Activated CD4-positive, alpha-beta memory T cell treated with anti-CD3 and anti-CD28 coated beads, Interleukin-2, amount 10 ng/mL, durations not matched to agents 7 days and 5 days (primary cell): ENCODE data around the gene CCR5AS.

Experiments
- CTCF ChIA-PET: fragments of 350-600 bp; sonication (Branson Sonifier 250); formaldehyde crosslinking; loops from one replicate; lab custom pipeline; 2021; ENCODE audit warnings: antibody characterized with exemption, inconsistent platforms; lab: Charles Lee
- POLR2A ChIA-PET: fragments of 350-600 bp; sonication (Branson Sonifier 250); formaldehyde crosslinking; loops from one replicate; lab custom pipeline; 2021; ENCODE audit warnings: antibody characterized with exemption; lab: Charles Lee
- DNase-seq: peaks from one replicate; pipeline ENCODE4 v3.0.0-alpha.2; 2020
- H3K27ac Mint-ChIP-seq: one replicate; pipeline ENCODE4 v1.8.0; 2021; ENCODE audit warnings: mild to moderate bottlenecking, mixed read lengths
- H3K27me3 Mint-ChIP-seq: one replicate; pipeline ENCODE4 v1.8.0; 2021; ENCODE audit warnings: mixed read lengths
- H3K36me3 Mint-ChIP-seq: one replicate; pipeline ENCODE4 v1.8.0; 2021; ENCODE audit warnings: low read depth, mixed read lengths
- H3K4me1 Mint-ChIP-seq: one replicate; pipeline ENCODE4 v1.8.0; 2021; ENCODE audit warnings: mixed read lengths
- H3K4me3 Mint-ChIP-seq: one replicate; pipeline ENCODE4 v1.8.0; 2021; ENCODE audit warnings: mild to moderate bottlenecking, mixed read lengths
- H3K9me3 Mint-ChIP-seq: one replicate; pipeline ENCODE4 v1.8.0; 2021; ENCODE audit warnings: mixed read lengths

CCR5AS gene

GRCh38 chr3:46383211-46383950, 23.5 kb downstream of the CCR5AS start:
- CTCF ChIA-PET, result interaction anchor here (0.7 to 2.1 kb wide), 5 partner anchors 8 to 445 kb away, joined by 3 to 11 read pairs (median 5); partner anchors contain the start of gene CCR5
- Mint-ChIP-seq H3K4me1 (peaks cover 48% of the 10 kb centered on the region), H3K36me3 (peaks cover 7% of the 10 kb centered on the region), H3K27me3 (peaks cover 10% of the 10 kb centered on the region), H3K27ac (no peak overlapping the region), H3K4me3 (no peak overlapping the region), H3K9me3 (no peaks in the 10 kb centered on the region)
- no peak for DNase-seq
- POLR2A ChIA-PET, result interaction anchor here (0.9 to 2.9 kb wide), 2 partner anchors 11 to 13 kb away, joined by 3 to 14 read pairs; partner anchors contain the start of gene CCR5

- no peak for DNase-seq
- ChIA-PET CTCF (interaction anchor here (0.9 to 1.7 kb wide), 2 partner anchors 9 to 11 kb away, joined by 4 read pairs; partner anchors contain the start of gene CCR5), POLR2A (interaction anchor here (1.6 kb wide), 1 partner anchor 12 kb away, joined by 10 read pairs; the partner anchor contains the start of gene CCR5)
- H3K27me3 Mint-ChIP-seq, result peaks cover 10% of the 10 kb centered on the region
- H3K4me3 Mint-ChIP-seq, result no peak overlapping the region
- H3K4me1 Mint-ChIP-seq, result peaks cover 56% of the 10 kb centered on the region
- H3K27ac Mint-ChIP-seq, result no peak overlapping the region
- H3K9me3 Mint-ChIP-seq, result no peaks in the 10 kb centered on the region
- peaks cover 18% of the 10 kb centered on the region for H3K36me3 Mint-ChIP-seq
Measured at GRCh38 chr3:46381625-46382024, 25.2 kb downstream of the CCR5AS start.

GRCh38 chr3:46380471-46381221, 26.2 kb downstream of the CCR5AS start:
- Mint-ChIP-seq H3K27ac (peak overlapping the region; percentile 28), H3K4me3 (no peak overlapping the region), H3K9me3 (no peaks in the 10 kb centered on the region), H3K27me3 (peaks cover 7% of the 10 kb centered on the region), H3K4me1 (peaks cover 57% of the 10 kb centered on the region), H3K36me3 (peaks cover 22% of the 10 kb centered on the region)
- no peak for DNase-seq
- POLR2A ChIA-PET, result interaction anchor here (0.8 to 1.6 kb wide), 3 partner anchors 9 to 282 kb away, joined by 3 to 10 read pairs (median 6); partner anchors contain the start of gene CCR5
- CTCF ChIA-PET, result interaction anchor here (1.7 kb wide), 1 partner anchor 8 kb away, joined by 4 read pairs; no protein-coding TSS in a partner anchor

GRCh38 chr3:46378426-46378942, 28.4 kb downstream of the CCR5AS start:
- H3K9me3 Mint-ChIP-seq, result no peaks in the 10 kb centered on the region
- POLR2A ChIA-PET, result interaction anchor here (0.7 to 2.0 kb wide), 2 partner anchors 10 to 96 kb away, joined by 4 to 11 read pairs; no protein-coding TSS in a partner anchor
- peaks cover 6% of the 10 kb centered on the region for H3K27me3 Mint-ChIP-seq
- H3K4me3 Mint-ChIP-seq, result no peak overlapping the region
- H3K27ac Mint-ChIP-seq, result no peak overlapping the region
- CTCF ChIA-PET, result interaction anchor here (0.7 to 3.3 kb wide), 35 partner anchors 10 to 444 kb away, joined by 3 to 25 read pairs (median 5); partner anchors contain the start of genes CCR1, CCR5, CCR5AS and CCRL2
- H3K4me1 Mint-ChIP-seq, result peaks cover 59% of the 10 kb centered on the region
- peaks cover 42% of the 10 kb centered on the region for H3K36me3 Mint-ChIP-seq
- DNase-seq, result peak; percentile 74

- ChIA-PET POLR2A (interaction anchor here (2.3 kb wide), 1 partner anchor 22 kb away, joined by 8 read pairs; the partner anchor contains the start of gene CCR2), CTCF (interaction anchor here (3.3 kb wide), 1 partner anchor 288 kb away, joined by 19 read pairs; no protein-coding TSS in a partner anchor)
- peaks cover 60% of the 10 kb centered on the region for H3K36me3 Mint-ChIP-seq
- DNase-seq, result no peak
- peak overlapping the region; percentile 34 for H3K4me3 Mint-ChIP-seq
- peaks cover 72% of the 10 kb centered on the region for H3K4me1 Mint-ChIP-seq
- H3K27ac Mint-ChIP-seq, result peak overlapping the region; percentile 33
- H3K9me3 Mint-ChIP-seq, result no peaks in the 10 kb centered on the region
- H3K27me3 Mint-ChIP-seq, result peaks cover 10% of the 10 kb centered on the region
Measured at GRCh38 chr3:46375814-46376213, 31.1 kb downstream of the CCR5AS start.

GRCh38 chr3:46375218-46375617, 31.6 kb downstream of the CCR5AS start:
- no peaks in the 10 kb centered on the region for H3K9me3 Mint-ChIP-seq
- peaks cover 10% of the 10 kb centered on the region for H3K27me3 Mint-ChIP-seq
- CTCF ChIA-PET, result interaction anchor here (0.6 to 9.7 kb wide), 6 partner anchors 8 to 437 kb away, joined by 3 to 184 read pairs (median 6); no protein-coding TSS in a partner anchor
- no peak for DNase-seq
- peak overlapping the region; percentile 38 for H3K27ac Mint-ChIP-seq
- peak overlapping the region; percentile 71 for H3K4me3 Mint-ChIP-seq
- peaks cover 72% of the 10 kb centered on the region for H3K4me1 Mint-ChIP-seq
- H3K36me3 Mint-ChIP-seq, result peaks cover 60% of the 10 kb centered on the region
- POLR2A ChIA-PET, result interaction anchor here (0.6 to 2.3 kb wide), 6 partner anchors 21 to 98 kb away, joined by 3 to 8 read pairs (median 3); partner anchors contain the start of genes CCR2 and CCRL2

- Mint-ChIP-seq H3K27me3 (peaks cover 10% of the 10 kb centered on the region), H3K4me3 (peak overlapping the region; percentile 71), H3K9me3 (no peaks in the 10 kb centered on the region), H3K4me1 (peaks cover 74% of the 10 kb centered on the region), H3K27ac (peak overlapping the region; percentile 3), H3K36me3 (peaks cover 60% of the 10 kb centered on the region)
- DNase-seq, result no peak
- CTCF ChIA-PET, result interaction anchor here (0.5 to 9.7 kb wide), 7 partner anchors 9 to 904 kb away, joined by 3 to 184 read pairs (median 5); no protein-coding TSS in a partner anchor
- POLR2A ChIA-PET, result interaction anchor here (0.6 to 2.3 kb wide), 6 partner anchors 21 to 98 kb away, joined by 3 to 8 read pairs (median 3); partner anchors contain the start of genes CCR2 and CCRL2
Measured at GRCh38 chr3:46374755-46375154, 32.1 kb downstream of the CCR5AS start.

GRCh38 chr3:46372492-46373359, 34.1 kb downstream of the CCR5AS start:
- H3K27me3 Mint-ChIP-seq, result peaks cover 10% of the 10 kb centered on the region
- no peak for DNase-seq
- H3K4me1 Mint-ChIP-seq, result peaks cover 88% of the 10 kb centered on the region
- H3K4me3 Mint-ChIP-seq, result peak overlapping the region; percentile 71
- no peaks in the 10 kb centered on the region for H3K9me3 Mint-ChIP-seq
- ChIA-PET POLR2A (interaction anchor here (0.6 to 12.1 kb wide), 23 partner anchors 8 to 429 kb away, joined by 3 to 414 read pairs (median 14); partner anchors contain the start of genes CCR1, CCR2, CCR5AS and CCRL2), CTCF (interaction anchor here (0.6 to 10.0 kb wide), 32 partner anchors 8 to 530 kb away, joined by 3 to 184 read pairs (median 5); partner anchors contain the start of genes CCR1, CCR2, CCR5AS and CCRL2)
- H3K27ac Mint-ChIP-seq, result peak overlapping the region; percentile 89
- H3K36me3 Mint-ChIP-seq, result peaks cover 59% of the 10 kb centered on the region

GRCh38 chr3:46371519-46372340, 35.1 kb downstream of the CCR5AS start:
- CTCF ChIA-PET, result interaction anchor here (0.8 to 10.0 kb wide), 38 partner anchors 7 to 529 kb away, joined by 3 to 184 read pairs (median 5); partner anchors contain the start of genes CCR1, CCR2, CCR5AS and CCRL2
- DNase-seq, result no peak
- peaks cover 90% of the 10 kb centered on the region for H3K4me1 Mint-ChIP-seq
- peaks cover 54% of the 10 kb centered on the region for H3K36me3 Mint-ChIP-seq
- H3K9me3 Mint-ChIP-seq, result no peaks in the 10 kb centered on the region
- peak overlapping the region; percentile 71 for H3K4me3 Mint-ChIP-seq
- H3K27ac Mint-ChIP-seq, result peak overlapping the region; percentile 89
- POLR2A ChIA-PET, result interaction anchor here (0.6 to 12.1 kb wide), 32 partner anchors 9 to 428 kb away, joined by 3 to 414 read pairs (median 12); partner anchors contain the start of genes CCR1, CCR2, CCR5AS and CCRL2
- H3K27me3 Mint-ChIP-seq, result peaks cover 10% of the 10 kb centered on the region

- H3K27ac Mint-ChIP-seq, result peak within 1 kb of the TSS; percentile 89
- DNase-seq, result peak; percentile 61
- POLR2A ChIA-PET, result interaction anchor here (1.0 to 12.1 kb wide), 30 partner anchors 10 to 427 kb away, joined by 3 to 414 read pairs (median 14); partner anchors contain the start of genes CCR1, CCR2, CCR5AS and CCRL2
- H3K9me3 Mint-ChIP-seq, result no peaks in the 10 kb centered on the region
- H3K4me1 Mint-ChIP-seq, result peaks cover 92% of the 10 kb centered on the region
- CTCF ChIA-PET, result interaction anchor here (0.8 to 10.0 kb wide), 30 partner anchors 7 to 463 kb away, joined by 3 to 184 read pairs (median 10); partner anchors contain the start of genes CCR1, CCR2, CCR5AS and CCRL2
- H3K36me3 Mint-ChIP-seq, result peaks cover 56% of the 10 kb centered on the region
- peaks cover 10% of the 10 kb centered on the region for H3K27me3 Mint-ChIP-seq
- peak within 1 kb of the TSS; percentile 71 for H3K4me3 Mint-ChIP-seq
Measured at GRCh38 chr3:46370839-46371518, 35.9 kb downstream of the CCR5AS start, which contains the start of gene CCR5. Gene CCR5 (plus strand): TSS chr3:46370946. CDS start chr3:46372903, 1,957 bp downstream.
